Measurements from ENCODE around the gene SEMA3F.

GRCh38 chr3:50210510-50211367 is 55.6 kb downstream of the SEMA3F start:
- TF ChIP-seq CTCF (conservative IDR thresholded peaks at IDR 0.05; ENCODE audit: low read depth in 2 of 2) (no peak), EZH2 (IDR thresholded peaks at IDR 0.05; ENCODE audit: low read depth, unreplicated experiment) (no peak), POLR2AphosphoS5 (IDR thresholded peaks at IDR 0.05; ENCODE audit: low read depth) (no peak), REST (IDR thresholded peaks at IDR 0.05; ENCODE audit: unreplicated experiment) (no peak), NANOG (IDR thresholded peaks at IDR 0.05; ENCODE audit: borderline replicate concordance) (no peak), ETS1 (IDR thresholded peaks at IDR 0.05) (no peak), EZH2phosphoT487 (IDR thresholded peaks at IDR 0.05; ENCODE audit: unreplicated experiment) (no peak), CREB1 (CRISPR knock-in tag; IDR thresholded peaks at IDR 0.05; ENCODE audit: low read depth) (no peak), ZNF462 (CRISPR knock-in tag; IDR thresholded peaks at IDR 0.05) (no peak), ZNF331 (CRISPR knock-in tag; IDR thresholded peaks at IDR 0.05; ENCODE audit: low read depth) (no peak)

Measured in GM23338 (cell line).